Measurements from ENCODE around the gene L1CAM. TPM values are rescaled to one million over a fixed set of nuclear protein-coding genes. Genes with fewer than 3 reads are reported as not detected.

Gene L1CAM
- total RNA-seq, 1 experiment from 2014 or later, result 0.64 TPM

GRCh38 chrX:153870791-153871360, 15.1 kb downstream of the L1CAM start:
- CTCF ChIA-PET, result no interaction called here
- no peak overlapping the region for H3K4me3 ChIP-seq (ENCODE audit: low read depth, low read length, poor library complexity, severe bottlenecking)
- no peak for TF ChIP-seq CTCF (conservative IDR thresholded peaks at IDR 0.05; ENCODE audit: low read depth, low read length)
- TF ChIP-seq EZH2 (IDR thresholded peaks at IDR 0.05; ENCODE audit: borderline replicate concordance, low read depth, low read length, poor library complexity, severe bottlenecking), result no peak
- intact Hi-C loops (cut with micrococcal nuclease; ENCODE audit: unreplicated experiment), result no loop called here
- H3K27ac ChIP-seq (ENCODE audit: low read depth, low read length, poor library complexity, severe bottlenecking), result no peak overlapping the region
- no peak for DNase-seq (ENCODE audit: low spot score)
- BruUV-seq (replicated peaks), result no TSS peak
- POLR2A ChIA-PET (ENCODE audit: low non-redundant PET), result no interaction called here
- H3K27me3 ChIP-seq (replicated peaks; ENCODE audit: insufficient read depth, low read depth, low read length, poor library complexity), result peaks cover 3% of the 10 kb centered on the region
- no peaks in the 10 kb centered on the region for H3K4me1 ChIP-seq (ENCODE audit: insufficient read depth, low read length, poor library complexity, severe bottlenecking)
- H3K36me3 ChIP-seq (ENCODE audit: insufficient read depth, low read length, poor library complexity, severe bottlenecking), result no peaks in the 10 kb centered on the region
- H3K9me3 ChIP-seq (ENCODE audit: low read depth, low read length, poor library complexity, severe bottlenecking), result no peaks in the 10 kb centered on the region

- ChIA-PET CTCF (no interaction called here), POLR2A (ENCODE audit: low non-redundant PET) (no interaction called here)
- no peak overlapping the region for H3K27ac ChIP-seq (ENCODE audit: low read depth, low read length, poor library complexity, severe bottlenecking)
- no TSS peak for BruUV-seq (replicated peaks)
- no peak overlapping the region for H3K4me3 ChIP-seq (ENCODE audit: low read depth, low read length, poor library complexity, severe bottlenecking)
- H3K27me3 ChIP-seq (replicated peaks; ENCODE audit: insufficient read depth, low read depth, low read length, poor library complexity), result peaks cover 3% of the 10 kb centered on the region
- H3K36me3 ChIP-seq (ENCODE audit: insufficient read depth, low read length, poor library complexity, severe bottlenecking), result no peaks in the 10 kb centered on the region
- TF ChIP-seq CTCF (conservative IDR thresholded peaks at IDR 0.05; ENCODE audit: low read depth, low read length) (no peak), EZH2 (IDR thresholded peaks at IDR 0.05; ENCODE audit: borderline replicate concordance, low read depth, low read length, poor library complexity, severe bottlenecking) (no peak)
- H3K9me3 ChIP-seq (ENCODE audit: low read depth, low read length, poor library complexity, severe bottlenecking), result no peaks in the 10 kb centered on the region
- intact Hi-C loops (cut with micrococcal nuclease; ENCODE audit: unreplicated experiment), result no loop called here
- DNase-seq (ENCODE audit: low spot score), result no peak
- H3K4me1 ChIP-seq (ENCODE audit: insufficient read depth, low read length, poor library complexity, severe bottlenecking), result no peaks in the 10 kb centered on the region
These were observed 15.7 kb downstream of the L1CAM start for GRCh38 chrX:153870288-153870690.

DNA sequence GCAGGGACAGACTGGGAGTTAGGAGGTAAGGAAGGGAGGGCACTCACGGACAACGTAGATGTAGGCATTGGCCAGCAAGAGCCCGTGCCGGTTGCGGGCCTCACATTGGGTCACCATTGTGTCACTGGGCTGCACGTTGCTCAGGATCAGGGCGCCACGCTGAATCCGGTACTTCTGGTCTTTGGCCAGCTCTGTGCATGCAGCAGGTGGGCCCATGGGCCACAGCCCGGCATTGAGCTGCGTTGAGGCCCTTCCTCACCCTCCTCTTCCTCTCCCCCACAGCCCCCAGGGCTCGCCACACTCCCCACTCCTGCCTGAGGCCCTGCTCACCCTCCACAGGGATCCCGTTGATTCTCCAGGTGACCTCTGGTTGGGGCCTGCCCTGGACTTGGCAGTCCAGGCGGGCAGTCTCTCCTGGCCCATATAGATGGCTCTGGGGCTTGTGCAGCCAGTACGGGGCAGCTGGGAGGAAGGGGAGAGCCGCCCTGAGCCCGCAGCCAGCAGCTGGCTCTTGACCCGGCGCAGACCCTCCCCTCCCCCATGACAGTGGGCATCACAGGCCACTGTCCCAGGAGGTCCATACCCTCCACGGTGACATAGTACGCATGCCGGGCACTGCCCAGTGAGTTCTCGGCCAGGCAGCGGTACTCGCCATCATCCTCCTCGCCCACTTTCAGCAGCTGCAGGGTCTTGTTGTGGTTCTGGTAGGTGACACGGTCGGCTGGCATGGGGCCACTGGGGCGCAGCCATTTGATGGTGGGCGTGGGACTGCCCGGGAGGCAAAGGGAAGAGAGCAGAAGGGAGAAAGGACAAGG, 16.3 kb downstream of the L1CAM start:
- H3K4me1 ChIP-seq (ENCODE audit: insufficient read depth, low read length, poor library complexity, severe bottlenecking), result no peaks in the 10 kb centered on the region
- H3K27ac ChIP-seq (ENCODE audit: low read depth, low read length, poor library complexity, severe bottlenecking), result no peak overlapping the region
- no peak overlapping the region for H3K4me3 ChIP-seq (ENCODE audit: low read depth, low read length, poor library complexity, severe bottlenecking)
- ChIA-PET CTCF (no interaction called here), POLR2A (ENCODE audit: low non-redundant PET) (no interaction called here)
- BruUV-seq (replicated peaks), result no TSS peak
- DNase-seq (ENCODE audit: low spot score), result no peak
- peaks cover 3% of the 10 kb centered on the region for H3K27me3 ChIP-seq (replicated peaks; ENCODE audit: insufficient read depth, low read depth, low read length, poor library complexity)
- intact Hi-C loops (cut with micrococcal nuclease; ENCODE audit: unreplicated experiment), result no loop called here
- TF ChIP-seq EZH2 (IDR thresholded peaks at IDR 0.05; ENCODE audit: borderline replicate concordance, low read depth, low read length, poor library complexity, severe bottlenecking) (no peak), CTCF (conservative IDR thresholded peaks at IDR 0.05; ENCODE audit: low read depth, low read length) (no peak)
- no peaks in the 10 kb centered on the region for H3K9me3 ChIP-seq (ENCODE audit: low read depth, low read length, poor library complexity, severe bottlenecking)
- no peaks in the 10 kb centered on the region for H3K36me3 ChIP-seq (ENCODE audit: insufficient read depth, low read length, poor library complexity, severe bottlenecking)

All from A673 (cell line).